Calu3 (cell line): ENCODE measurements around the gene NHSL1. TPM values are rescaled to one million over a fixed set of nuclear protein-coding genes. Genes with fewer than 3 reads are reported as not detected.
"Not testable (repeated sequence)": the region's sequence is repeated elsewhere in the genome, so short reads cannot be mapped to it uniquely, and the experiment has no call there.

ENCODE experiments used
- BruUV-seq: library from RNA; stranded (reverse); fragments of 400-500 nt; replicated peaks from 2 replicates; lab custom pipeline; 2021; lab: Mats Ljungman, UMichigan
- CTCF ChIA-PET: fragments of 300-600 bp; sonication (Branson Sonifier 250); formaldehyde crosslinking; loops from one replicate; lab custom pipeline; 2022; ENCODE audit warnings: antibody characterized with exemption; lab: Charles Lee
- DNase-seq: peaks from one replicate; pipeline ENCODE4 v3.0.0; 2022
- H3K27ac Mint-ChIP-seq: one replicate; pipeline ENCODE4 v1.8.0; 2022; ENCODE audit warnings: mixed read lengths; ENCODE audit not compliant: unreplicated experiment
- H3K27me3 Mint-ChIP-seq: one replicate; pipeline ENCODE4 v1.8.0; 2022; ENCODE audit warnings: mixed read lengths; ENCODE audit not compliant: unreplicated experiment
- H3K36me3 Mint-ChIP-seq: one replicate; pipeline ENCODE4 v1.8.0; 2022; ENCODE audit warnings: mild to moderate bottlenecking, moderate library complexity, mixed read lengths; ENCODE audit not compliant: insufficient read depth, unreplicated experiment
- H3K4me1 Mint-ChIP-seq: one replicate; pipeline ENCODE4 v1.8.0; 2022; ENCODE audit warnings: mild to moderate bottlenecking, low read depth, mixed read lengths; ENCODE audit not compliant: unreplicated experiment
- H3K4me3 Mint-ChIP-seq: one replicate; pipeline ENCODE4 v1.8.0; 2022; ENCODE audit warnings: mild to moderate bottlenecking, low read depth, moderate library complexity, mixed read lengths; ENCODE audit not compliant: unreplicated experiment
- H3K9me3 Mint-ChIP-seq: one replicate; pipeline ENCODE4 v1.8.0; 2022; ENCODE audit warnings: low read depth, mixed read lengths; ENCODE audit not compliant: unreplicated experiment
- intact Hi-C: fragments of 100-400 bp; cut with micrococcal nuclease; formaldehyde crosslinking; loops from one replicate; pipeline ENCODE4 v1.10.0; 2022; ENCODE audit not compliant: unreplicated experiment
- total RNA-seq: library from RNA; stranded (reverse); gene quantifications from 2 replicates; pipeline ENCODE4 v1.2.3, GENCODE V29; 2022
- TF ChIP-seq, protein P1 (sequence below): fragments of 200-600 bp; IDR thresholded peaks from one replicate; pipeline ENCODE4 v1.8.0; 2022; ENCODE audit warnings: antibody characterized with exemption; ENCODE audit not compliant: unreplicated experiment

Gene NHSL1
- total RNA-seq, 1 experiment from 2014 or later, result 26.6 TPM

DNA sequence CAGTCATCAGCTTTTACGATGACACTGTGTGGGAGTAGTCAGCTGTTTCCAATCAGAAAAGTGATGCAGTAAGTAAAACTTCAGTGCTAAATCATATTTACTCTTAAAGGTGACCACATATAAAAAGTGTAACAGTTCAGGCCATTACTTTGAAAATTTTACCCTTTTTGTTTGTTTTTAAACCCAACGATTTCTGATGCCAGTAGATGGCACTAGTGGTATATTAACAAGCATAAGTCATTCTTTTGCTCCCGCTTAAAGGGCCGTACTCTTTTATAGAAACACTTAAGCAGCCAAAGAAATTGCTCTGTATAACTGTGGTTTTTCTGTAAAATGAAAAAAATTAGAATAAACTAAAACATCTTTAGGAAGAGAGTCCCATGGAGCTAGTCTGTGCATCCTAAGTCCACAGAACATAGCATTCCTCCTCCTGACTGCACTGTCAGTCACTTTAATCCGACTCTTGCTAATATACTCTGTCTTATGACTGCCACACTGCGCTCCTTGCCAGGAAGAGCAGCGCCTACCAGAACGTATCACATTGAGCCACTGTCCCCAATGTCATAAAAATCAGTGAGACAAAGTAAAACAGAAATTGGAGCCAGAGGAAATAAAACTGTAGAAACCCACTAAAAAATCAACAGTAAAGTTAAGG is 70.2 kb downstream of the NHSL1 start:
- H3K4me3 Mint-ChIP-seq, result no peak overlapping the region

DNA sequence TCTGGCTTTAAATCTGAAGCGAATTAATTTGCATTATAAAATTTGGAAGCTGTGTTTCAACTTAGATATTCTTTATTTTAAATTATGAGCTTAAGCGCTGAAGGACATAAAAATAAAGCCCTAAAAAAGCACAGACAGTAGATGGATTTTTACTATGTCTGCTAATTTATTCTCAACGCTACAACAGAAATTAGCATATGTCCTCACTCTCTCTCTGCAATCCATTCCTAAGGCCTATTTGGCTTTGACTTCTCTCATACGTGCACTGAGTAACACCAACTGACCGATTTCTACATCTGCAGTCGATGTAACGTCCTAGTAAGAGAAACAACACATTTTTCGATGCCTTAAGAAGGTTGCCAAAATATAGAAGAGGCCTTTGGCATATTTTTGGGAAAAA is 71.6 kb downstream of the NHSL1 start:
- DNase-seq, result no peak
- Mint-ChIP-seq H3K27ac (no peak overlapping the region), H3K4me1 (no peaks in the 10 kb centered on the region), H3K4me3 (no peak overlapping the region), H3K9me3 (no peaks in the 10 kb centered on the region), H3K36me3 (peaks cover 34% of the 10 kb centered on the region), H3K27me3 (no peaks in the 10 kb centered on the region)
- intact Hi-C loops, result loop anchor here (10.0 kb wide), 2 partner anchors 167 to 347 kb away; partner anchors contain the start of gene CCDC28A
- CTCF ChIA-PET, result interaction anchor here (1.0 kb wide), 1 partner anchor 28 kb away, joined by 4 read pairs; no protein-coding TSS in a partner anchor
- TF ChIP-seq, protein P1, sequence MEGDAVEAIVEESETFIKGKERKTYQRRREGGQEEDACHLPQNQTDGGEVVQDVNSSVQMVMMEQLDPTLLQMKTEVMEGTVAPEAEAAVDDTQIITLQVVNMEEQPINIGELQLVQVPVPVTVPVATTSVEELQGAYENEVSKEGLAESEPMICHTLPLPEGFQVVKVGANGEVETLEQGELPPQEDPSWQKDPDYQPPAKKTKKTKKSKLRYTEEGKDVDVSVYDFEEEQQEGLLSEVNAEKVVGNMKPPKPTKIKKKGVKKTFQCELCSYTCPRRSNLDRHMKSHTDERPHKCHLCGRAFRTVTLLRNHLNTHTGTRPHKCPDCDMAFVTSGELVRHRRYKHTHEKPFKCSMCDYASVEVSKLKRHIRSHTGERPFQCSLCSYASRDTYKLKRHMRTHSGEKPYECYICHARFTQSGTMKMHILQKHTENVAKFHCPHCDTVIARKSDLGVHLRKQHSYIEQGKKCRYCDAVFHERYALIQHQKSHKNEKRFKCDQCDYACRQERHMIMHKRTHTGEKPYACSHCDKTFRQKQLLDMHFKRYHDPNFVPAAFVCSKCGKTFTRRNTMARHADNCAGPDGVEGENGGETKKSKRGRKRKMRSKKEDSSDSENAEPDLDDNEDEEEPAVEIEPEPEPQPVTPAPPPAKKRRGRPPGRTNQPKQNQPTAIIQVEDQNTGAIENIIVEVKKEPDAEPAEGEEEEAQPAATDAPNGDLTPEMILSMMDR, result no peak
- no TSS peak for BruUV-seq

More for the DNA sequence above, 70.2 kb downstream of the NHSL1 start:
- no peak for DNase-seq
- Mint-ChIP-seq H3K27ac (no peak overlapping the region), H3K27me3 (no peaks in the 10 kb centered on the region), H3K36me3 (peaks cover 27% of the 10 kb centered on the region), H3K4me1 (no peaks in the 10 kb centered on the region), H3K9me3 (no peaks in the 10 kb centered on the region)
- intact Hi-C loops, result loop anchor here (1.0 to 10.0 kb wide), 3 partner anchors 80 to 346 kb away; partner anchors contain the start of gene CCDC28A
- TF ChIP-seq, protein P1, result peak; percentile 24
- no TSS peak for BruUV-seq
- CTCF ChIA-PET, result no interaction called here

DNA sequence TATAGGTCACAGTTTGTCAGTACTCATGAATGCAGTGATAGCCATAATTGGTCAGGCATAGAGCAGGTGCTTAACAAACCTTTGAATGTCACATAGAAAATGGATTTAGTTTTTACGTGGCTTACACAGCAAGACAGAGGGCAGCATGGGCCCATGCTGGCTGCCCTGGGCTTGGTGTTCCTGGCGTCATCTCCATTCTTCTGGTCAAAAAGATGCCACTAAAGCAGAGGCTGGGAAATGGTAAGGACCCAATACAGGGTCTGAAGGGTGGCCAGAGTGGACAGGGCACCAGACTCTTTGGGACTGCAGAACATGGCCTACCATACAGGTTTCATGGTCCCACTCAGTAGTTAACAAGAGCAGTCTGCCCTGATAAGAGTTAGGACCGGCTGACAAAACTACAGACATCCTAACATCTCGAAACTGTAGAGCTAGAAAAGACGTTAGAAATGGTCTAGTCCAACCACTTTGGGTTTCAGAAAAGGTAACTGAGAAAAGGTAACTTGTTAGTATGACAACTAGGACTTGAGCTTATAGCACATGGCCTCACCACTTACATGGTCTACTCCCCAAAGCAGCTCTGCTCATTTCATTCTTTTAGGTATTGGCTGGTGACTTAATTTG is 72.7 kb downstream of the NHSL1 start:
- DNase-seq, result no peak
- intact Hi-C loops, result loop anchor here (10.0 kb wide), 2 partner anchors 168 to 348 kb away; partner anchors contain the start of gene CCDC28A
- Mint-ChIP-seq H3K4me3 (no peak overlapping the region), H3K27ac (no peak overlapping the region), H3K4me1 (no peaks in the 10 kb centered on the region), H3K36me3 (peaks cover 31% of the 10 kb centered on the region), H3K27me3 (no peaks in the 10 kb centered on the region), H3K9me3 (no peaks in the 10 kb centered on the region)
- no TSS peak for BruUV-seq
- TF ChIP-seq, protein P1, result no peak
- CTCF ChIA-PET, result interaction anchor here (1.0 kb wide), 1 partner anchor 29 kb away, joined by 4 read pairs; no protein-coding TSS in a partner anchor

DNA sequence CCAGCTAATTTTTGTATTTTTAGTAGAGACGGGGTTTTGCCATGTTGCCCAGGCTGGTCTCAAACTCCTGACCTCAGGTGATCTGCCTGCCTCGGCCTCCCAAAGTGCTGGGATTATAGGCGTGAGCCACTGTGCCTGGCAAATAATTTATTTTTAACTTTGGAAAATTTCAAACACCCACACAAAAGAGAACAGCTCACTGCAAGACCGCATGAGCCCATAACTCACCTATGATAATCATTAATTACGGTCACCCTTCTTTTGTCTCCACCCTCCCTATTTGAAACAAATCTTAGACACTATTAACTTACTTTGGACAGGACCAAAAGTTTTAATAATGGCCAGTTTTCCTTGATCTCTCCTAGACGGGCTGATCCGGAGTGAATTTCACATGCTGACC is 74.0 kb downstream of the NHSL1 start:
- BruUV-seq, H3K4me1 Mint-ChIP-seq, DNase-seq, H3K27ac Mint-ChIP-seq, H3K4me3 Mint-ChIP-seq, H3K27me3 Mint-ChIP-seq, H3K9me3 Mint-ChIP-seq, CTCF ChIA-PET: not testable (repeated sequence)
- intact Hi-C loops, result loop anchor here (10.0 kb wide), 2 partner anchors 170 to 350 kb away; partner anchors contain the start of gene CCDC28A
- H3K36me3 Mint-ChIP-seq, result peaks cover 29% of the 10 kb centered on the region
